G401 (cell line): ENCODE measurements around the gene DOCK3. TPM values are rescaled to one million over a fixed set of nuclear protein-coding genes. Genes with fewer than 3 reads are reported as not detected.
"Not testable (repeated sequence)": the region's sequence is repeated elsewhere in the genome, so short reads cannot be mapped to it uniquely, and the experiment has no call there.

ENCODE experiments used
- DNase-seq: peaks from one replicate; pipeline ENCODE4 v3.0.0-alpha.2; 2015; ENCODE audit warnings: low spot score
- in situ Hi-C: cut with HindIII; loops from 2 replicates; pipeline ENCODE4 v1.10.0; 2016; ENCODE audit warnings: low sequenced_read_pairs, mixed read lengths
- total RNA-seq: library from RNA; depleted of rRNA; stranded (reverse); fragments of >200 nt; shearing (Covaris generic); gene quantifications from 2 replicates; pipeline ENCODE4 v1.2.3, GENCODE V29; 2014

Gene DOCK3
- total RNA-seq, 1 experiment from 2014 or later: 1.7 TPM

DNA sequence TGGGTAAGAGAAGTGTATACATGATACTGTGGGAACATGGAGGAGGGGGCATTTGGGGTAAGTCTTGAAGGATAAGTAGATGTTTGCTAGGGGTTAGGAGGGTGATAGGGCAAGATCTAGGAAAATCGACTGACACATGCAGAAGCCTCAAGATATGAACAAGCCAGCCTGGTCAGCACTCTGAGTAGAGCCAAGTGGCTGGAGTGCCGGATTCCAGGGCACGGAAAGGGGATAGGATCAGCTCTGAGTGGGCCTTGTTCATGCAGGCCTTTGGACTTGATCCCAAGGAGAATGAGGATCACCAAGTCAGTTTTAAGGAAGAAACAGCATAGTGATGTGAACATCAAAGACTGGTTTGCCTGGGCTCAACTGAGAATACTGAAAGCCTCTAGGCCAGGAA lies 686.1 kb downstream of the DOCK3 start:
- in situ Hi-C loops: no loop called here

DNA sequence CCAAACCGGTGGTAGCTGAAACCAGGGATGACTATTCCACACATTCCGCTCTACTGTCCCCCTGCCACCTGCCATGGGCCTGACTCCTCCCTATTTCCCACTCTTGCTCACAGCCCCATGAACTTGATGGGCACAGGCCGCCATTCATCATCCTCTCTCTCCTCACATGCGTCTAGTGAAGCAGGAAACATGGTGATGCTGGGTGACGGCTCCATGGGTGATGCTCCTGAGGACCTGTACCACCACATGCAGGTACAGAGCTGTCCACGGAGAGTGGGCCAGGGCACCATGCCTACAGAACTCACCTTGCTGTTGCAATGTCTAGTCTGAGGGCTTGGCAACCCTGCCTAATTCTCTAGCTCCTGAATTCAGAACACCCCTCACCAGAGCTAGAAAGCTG lies 687.0 kb downstream of the DOCK3 start:
- DNase-seq: no peak
- in situ Hi-C loops: no loop called here

More for the DNA sequence above, 686.1 kb downstream of the DOCK3 start:
- no peak for DNase-seq

DNA sequence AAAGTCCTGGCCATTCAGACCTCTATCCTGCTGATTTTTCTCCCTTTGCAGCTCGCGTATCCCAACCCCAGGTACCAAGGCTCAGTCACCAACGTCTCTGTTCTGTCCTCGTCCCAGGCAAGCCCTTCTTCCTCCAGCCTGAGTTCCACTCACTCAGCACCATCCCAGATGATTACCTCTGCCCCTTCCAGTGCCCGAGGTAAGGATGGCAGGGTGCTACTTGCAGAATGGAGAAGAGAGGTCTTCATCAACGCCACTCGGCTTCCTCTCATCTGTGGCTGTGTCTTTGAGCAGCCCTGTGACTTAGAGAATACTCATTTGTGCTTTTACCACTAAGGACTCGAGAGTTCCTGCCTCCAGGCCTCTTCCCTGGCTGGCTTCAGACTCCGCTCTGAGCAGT lies 687.7 kb downstream of the DOCK3 start:
- in situ Hi-C loops: no loop called here

DNA sequence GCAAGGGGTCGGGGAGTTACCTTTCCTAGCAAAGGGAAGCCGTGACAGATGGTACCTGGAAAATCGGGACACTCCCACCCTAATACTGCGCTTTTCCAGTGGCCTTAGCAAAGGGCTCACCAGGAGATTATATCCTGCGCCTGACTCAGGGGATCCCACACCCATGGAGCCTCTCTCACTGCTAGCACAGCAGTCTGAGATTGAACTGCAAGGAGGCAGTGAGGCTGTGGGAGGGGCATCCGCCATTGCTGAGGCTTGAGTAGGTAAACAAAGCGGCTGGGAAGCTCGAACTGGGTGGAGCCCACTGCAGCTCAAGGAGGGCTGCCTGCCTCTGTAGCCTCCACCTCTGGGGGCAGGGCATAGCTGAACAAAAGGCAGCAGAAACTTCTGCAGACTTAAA lies 693.5 kb downstream of the DOCK3 start:
- in situ Hi-C loops, DNase-seq: not testable (repeated sequence)

More for the DNA sequence above, 687.7 kb downstream of the DOCK3 start:
- DNase-seq: no peak

DNA sequence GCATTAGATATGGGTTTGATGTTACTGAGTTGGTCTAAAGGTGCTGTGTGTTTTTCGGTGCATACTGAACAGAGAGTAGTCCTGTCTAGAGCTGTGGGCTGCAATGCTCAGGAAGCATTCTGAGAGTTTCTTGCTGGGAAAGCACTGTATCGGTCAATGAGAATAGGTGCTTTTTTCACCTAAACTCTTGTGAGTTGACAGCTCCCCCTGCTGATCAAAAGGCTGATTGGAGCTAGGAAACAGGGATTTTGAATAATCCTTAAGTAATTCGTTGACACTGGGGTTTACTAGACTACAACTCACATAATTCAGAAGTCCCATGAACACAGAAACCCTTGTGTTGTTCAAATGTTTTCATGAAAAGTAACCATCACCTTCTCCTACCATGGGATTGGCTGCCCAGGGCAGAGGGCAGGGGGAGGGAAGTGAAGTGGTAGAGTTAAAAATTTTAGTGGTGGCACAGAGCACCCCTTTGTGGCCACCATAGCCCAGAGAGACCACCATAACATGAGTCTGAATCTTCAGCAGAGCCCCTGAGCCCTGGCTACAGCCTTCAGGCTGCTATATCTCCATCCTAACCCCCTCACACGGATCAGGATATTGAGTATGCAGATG lies 697.3 kb downstream of the DOCK3 start:
- in situ Hi-C loops: no loop called here
- peak; percentile 80 for DNase-seq

DNA sequence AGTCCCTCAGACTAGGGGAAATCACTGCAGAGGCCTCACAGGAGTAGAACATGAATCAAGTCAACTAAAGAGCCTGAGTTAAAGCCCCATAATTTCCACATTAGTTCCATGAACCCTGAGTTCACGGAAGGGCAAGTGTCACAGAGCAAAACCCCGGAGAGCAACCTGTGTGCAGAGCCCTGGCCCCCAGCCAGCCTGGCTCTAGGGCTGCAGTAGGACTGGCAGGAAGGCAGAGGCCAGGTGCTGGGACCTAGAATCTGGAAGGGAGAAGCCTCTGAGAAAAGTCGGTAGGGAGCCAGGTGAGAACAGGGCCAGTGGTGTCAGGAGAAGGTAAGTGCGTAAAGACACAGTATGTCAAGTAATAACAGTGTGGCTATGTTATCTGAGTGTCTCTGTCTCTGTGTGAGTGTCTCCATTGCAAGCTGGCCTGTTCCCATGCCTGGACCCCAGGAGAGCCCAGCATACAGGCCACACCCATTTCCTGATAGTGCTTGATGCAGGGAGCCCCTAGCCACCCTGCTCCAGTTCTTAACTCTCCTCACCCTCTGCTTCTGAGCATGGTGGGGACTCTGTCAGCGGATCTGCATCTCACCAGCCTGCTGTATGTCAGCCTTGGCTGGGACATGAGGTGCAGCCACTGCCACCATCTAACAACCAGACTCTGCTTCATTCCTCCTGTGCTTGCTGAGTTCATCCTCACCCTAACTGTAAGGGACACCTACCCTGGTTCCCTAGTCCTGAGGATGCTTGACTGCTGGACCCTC lies 699.1 kb downstream of the DOCK3 start:
- DNase-seq: no peak
- in situ Hi-C loops: no loop called here

DNA sequence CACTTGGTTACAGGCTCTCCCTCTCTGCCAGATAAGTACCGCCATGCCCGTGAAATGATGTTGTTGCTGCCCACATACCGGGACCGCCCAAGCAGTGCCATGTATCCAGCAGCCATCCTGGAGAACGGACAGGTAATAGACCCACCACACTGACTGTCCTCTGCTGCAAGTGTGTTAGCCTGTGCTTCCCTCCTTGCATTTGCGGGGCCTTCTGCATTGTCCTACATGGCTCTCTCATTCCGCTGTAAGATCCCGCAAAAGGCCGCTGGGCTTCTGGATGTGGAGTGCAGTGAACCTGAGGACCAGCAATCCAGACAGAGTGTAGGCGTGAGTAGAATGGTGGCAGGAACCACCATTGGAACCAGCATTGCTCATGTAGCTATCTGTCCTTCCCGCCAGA lies 699.7 kb downstream of the DOCK3 start:
- DNase-seq: no peak
- in situ Hi-C loops: no loop called here

DNA sequence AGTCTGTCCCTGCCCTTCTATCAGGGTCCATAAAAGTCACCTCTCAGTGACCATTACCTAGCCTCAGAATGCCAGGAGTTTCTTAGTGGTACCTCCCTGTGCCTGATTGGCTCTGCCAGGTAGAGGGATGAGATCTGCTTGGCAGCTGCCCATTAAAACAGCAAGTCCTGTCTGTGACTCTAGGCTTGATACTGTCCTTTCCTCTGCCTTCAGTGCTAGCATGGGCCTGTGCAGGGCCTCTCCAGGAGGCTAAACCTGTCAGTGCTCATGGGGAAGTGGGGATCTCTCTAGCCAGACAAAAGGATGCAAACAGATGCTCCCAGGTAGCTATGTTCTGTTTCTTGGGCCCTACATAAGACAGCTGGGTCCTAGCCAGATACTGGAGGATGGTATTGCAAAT lies 700.4 kb downstream of the DOCK3 start:
- peak; percentile 64 for DNase-seq
- in situ Hi-C loops: loop anchor here (25.0 kb wide), 1 partner anchor 763 kb away; the partner anchor contains the start of genes CISH and MAPKAPK3

DNA sequence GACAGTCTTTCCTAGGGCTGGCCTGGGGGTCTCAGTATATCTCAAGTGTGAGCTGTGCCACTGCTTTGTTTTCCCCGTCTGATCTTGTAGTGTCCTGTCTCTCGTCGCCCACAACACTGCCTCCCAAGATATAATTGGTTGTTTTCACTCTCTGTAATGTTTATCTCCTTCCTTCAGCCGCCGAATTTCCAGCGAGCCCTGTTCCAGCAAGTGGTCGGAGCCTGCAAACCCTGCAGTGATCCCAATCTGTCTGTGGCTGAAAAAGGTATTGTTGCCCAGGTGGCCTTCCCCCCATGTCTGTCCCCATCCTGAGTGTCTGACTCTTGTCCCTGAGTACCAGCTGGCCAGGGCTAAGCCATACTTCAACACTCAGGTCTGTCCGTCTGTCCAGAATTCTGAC lies 700.8 kb downstream of the DOCK3 start:
- peak; percentile 85 for DNase-seq
- in situ Hi-C loops: loop anchor here (25.0 kb wide), 1 partner anchor 763 kb away; the partner anchor contains the start of genes CISH and MAPKAPK3

DNA sequence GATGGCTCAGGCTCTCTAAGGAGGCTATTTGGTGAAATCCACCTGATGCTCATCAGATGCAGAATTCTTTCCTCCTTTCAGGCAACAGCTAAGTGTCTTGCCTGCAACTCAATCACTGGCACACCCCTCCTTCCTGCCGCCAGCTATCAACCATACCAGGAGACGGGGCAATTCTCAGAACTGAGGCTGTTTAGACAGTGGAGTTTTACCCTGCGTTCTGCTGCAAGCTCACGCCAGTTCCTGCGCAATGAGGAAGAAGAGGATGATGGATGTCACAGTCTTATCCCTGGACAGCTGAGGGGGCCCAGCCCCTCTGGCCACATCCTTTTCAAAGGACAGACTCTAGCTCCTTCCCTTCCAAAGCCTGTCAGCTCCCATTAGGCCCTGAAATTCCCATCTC lies 703.3 kb downstream of the DOCK3 start:
- DNase-seq: no peak
- in situ Hi-C loops: loop anchor here (25.0 kb wide), 1 partner anchor 766 kb away; the partner anchor contains the start of genes CISH and MAPKAPK3

DNA sequence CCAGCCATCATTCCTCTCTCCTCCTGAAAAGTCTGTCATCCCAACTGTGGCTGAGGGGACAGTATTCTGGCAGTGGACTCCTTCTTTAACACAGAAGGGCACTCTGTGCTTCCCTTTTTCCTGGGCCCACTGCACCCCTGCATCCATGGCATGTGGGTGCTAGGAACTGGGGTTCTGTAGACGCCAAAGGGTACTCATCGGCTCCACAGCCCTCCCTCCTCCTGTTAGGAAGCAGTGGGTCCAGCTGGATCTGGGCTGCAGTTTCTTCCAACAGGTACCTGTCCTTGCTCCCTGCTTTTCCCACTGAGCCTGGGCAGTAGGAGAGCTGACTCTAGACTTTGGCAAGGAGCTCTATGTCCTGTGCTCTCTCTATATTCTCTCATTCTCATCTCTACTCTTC lies 704.0 kb downstream of the DOCK3 start:
- in situ Hi-C loops: loop anchor here (25.0 kb wide), 1 partner anchor 766 kb away; the partner anchor contains the start of genes CISH and MAPKAPK3
- no peak for DNase-seq

DNA sequence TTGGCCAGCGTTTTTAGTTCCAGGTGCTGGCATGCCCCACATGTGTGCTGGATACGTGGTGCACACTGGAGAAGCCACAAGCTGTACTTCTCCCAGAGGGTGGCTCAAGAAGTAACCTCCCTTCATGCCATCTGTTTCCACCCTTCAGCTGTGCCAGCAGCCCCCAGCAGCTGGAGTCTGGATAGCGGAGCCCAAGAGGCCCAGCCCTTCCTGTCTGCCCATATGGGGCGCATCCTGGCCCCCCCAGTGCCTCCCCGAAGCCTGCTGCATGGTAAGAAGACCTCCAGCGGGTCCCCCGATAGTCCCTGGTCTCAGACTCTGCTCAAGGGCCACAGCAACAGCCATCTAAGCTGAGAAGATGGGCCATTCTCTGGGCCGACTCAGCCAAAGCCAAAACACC lies 704.6 kb downstream of the DOCK3 start:
- DNase-seq: no peak
- in situ Hi-C loops: loop anchor here (25.0 kb wide), 1 partner anchor 767 kb away; the partner anchor contains the start of genes CISH and MAPKAPK3

DNA sequence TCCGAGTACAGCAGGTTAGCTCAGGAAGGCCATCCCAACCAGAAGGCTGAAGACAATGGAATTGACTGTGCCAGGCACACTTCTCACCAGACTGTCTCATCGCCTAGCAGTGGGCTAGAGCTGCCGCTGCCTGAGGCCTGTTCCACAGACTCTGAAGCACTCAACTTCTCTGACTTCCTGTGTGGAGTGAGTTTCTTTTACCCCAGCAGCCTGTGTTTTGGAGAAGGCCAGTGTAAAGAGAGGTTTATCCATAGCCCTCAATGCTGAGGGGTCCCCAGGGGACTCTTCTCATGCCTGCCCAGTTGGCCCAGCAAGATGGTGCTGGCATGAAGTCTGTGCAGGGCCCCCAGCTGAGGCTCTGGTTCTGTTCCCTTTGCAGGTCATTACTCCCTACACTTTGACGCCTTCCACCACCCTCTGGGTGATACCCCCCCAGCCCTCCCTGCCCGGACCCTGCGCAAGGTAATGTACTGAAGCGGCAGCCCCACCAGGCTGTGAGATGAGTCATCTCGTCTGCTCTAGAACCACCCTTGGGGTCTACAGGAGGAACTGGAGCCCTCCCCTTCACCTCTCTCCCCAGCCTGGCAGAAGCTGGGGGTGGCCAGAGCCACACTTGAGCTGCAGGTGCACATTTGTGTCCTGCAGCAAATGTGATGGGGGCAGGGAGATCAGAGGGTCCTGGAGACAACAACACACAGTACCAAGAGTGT lies 705.2 kb downstream of the DOCK3 start:
- no peak for DNase-seq
- in situ Hi-C loops: loop anchor here (25.0 kb wide), 1 partner anchor 768 kb away; the partner anchor contains the start of genes CISH and MAPKAPK3

DNA sequence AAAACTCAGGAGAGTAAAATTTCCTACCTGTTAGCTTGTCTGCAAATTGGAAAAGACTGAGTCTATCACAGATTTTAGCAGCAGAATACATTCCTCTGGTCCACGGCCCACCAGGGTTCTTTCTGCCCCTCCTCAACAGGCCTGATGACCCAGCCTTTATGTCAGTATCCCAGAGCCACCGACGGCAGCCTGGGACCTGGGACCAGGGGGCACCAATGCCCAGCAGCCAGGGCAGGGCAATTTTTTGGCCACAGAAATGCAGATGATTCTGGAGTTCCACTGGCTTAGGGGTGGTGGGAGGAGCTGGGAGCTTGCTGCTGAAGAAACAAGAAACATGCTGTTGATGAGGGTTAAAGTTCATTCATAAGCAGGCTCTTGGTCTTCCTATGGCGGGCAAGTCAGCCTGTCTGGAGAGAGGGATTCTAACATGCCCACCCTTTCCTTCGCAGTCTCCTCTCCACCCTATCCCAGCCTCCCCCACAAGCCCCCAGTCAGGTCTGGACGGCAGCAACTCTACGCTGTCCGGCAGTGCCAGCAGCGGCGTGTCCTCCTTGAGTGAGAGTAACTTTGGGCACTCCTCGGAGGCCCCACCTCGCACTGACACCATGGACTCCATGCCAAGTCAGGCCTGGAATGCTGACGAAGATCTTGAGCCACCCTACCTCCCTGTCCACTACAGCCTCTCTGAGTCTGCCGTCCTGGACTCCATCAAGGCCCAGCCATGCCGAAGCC lies 706.0 kb downstream of the DOCK3 start:
- no peak for DNase-seq
- in situ Hi-C loops: loop anchor here (25.0 kb wide), 1 partner anchor 768 kb away; the partner anchor contains the start of genes CISH and MAPKAPK3

DNA sequence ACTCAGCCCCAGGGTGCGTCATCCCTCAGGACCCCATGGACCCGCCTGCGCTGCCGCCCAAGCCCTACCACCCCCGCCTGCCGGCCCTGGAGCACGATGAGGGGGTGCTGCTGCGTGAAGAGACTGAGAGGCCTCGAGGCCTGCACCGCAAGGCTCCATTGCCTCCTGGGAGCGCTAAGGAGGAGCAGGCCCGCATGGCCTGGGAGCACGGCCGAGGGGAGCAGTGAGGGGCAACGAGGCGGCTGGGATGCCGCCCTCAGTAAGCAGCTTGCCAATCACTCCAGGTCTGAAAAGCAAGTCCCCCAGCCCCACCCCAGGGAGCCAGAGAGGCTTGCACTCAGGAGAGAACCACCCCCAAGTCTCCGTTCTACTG lies 706.6 kb downstream of the DOCK3 start:
- in situ Hi-C loops: loop anchor here (25.0 kb wide), 1 partner anchor 769 kb away; the partner anchor contains the start of genes CISH and MAPKAPK3
- no peak for DNase-seq

DNA sequence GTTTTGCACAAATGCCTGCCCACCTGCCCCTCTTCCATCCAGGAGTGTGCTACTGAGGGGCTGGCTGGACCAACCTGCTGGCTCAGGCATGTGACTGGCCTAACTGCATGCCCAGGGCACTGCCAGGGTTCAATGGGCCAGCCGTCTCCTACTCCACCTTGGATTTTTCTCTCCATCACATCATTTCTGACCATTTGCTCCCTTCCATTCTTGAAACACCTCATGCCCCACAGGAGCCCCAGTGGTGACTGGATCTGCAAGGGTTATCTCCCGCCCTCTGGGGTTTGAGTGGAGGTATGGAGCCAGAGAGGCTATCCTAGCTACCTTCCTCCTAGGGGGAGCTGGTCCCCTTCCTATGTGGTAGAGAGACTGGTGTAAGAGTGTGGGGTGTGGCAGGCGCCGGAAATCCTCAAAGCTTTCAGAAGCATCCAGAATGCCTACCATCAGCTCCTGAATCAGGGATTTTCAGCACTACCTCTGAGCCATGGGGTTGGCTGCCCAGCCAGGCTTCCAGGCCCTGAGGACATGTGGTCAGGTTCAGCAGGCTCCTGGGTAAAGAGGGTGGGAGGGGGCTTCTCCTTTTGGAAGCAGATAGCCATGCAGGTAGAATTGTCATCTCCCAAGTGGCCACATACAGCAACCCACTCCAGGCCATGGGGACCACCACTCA lies 707.5 kb downstream of the DOCK3 start:
- no peak for DNase-seq
- in situ Hi-C loops: loop anchor here (25.0 kb wide), 1 partner anchor 770 kb away; the partner anchor contains the start of genes CISH and MAPKAPK3

DNA sequence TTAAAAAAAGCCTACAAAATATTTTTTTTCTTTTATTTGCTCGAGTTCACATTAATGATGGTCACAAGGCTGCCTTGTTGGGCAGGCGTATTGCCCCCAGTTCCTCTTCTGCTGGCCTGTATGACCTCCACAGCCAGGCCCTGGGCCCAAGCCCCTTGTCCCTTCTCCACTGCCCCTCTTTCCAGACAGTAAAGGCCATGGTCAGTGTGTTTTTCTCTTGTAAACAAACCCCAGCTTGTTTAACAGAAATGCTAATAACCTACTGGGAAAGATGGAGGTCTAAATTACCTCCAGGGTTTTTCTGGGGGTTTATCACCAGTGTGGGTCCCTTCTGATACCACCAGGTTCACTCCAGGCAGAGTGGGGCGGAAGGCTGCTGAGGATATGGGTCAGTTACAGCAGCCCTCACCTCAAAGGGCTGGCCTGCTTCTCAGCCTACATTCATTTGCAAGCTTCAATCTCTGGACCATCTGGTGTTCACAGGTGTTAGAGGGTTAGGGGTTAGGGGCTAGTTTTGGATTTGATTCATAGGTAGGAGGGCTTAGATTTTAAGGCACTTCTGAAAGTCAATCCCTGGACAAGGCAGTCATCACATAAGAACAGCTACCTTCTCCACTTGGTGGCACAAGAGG lies 708.3 kb downstream of the DOCK3 start:
- in situ Hi-C loops: loop anchor here (25.0 kb wide), 1 partner anchor 771 kb away; the partner anchor contains the start of genes CISH and MAPKAPK3

More for the DNA sequence above, 708.3 kb downstream of the DOCK3 start:
- no peak for DNase-seq
